Measurements from ENCODE around the gene SMIM43. TPM values are rescaled to one million over a fixed set of nuclear protein-coding genes. Genes with fewer than 3 reads are reported as not detected.

The SMIM43 gene
- total RNA-seq, 1 donor from 2014 or later = not detected

DNA sequence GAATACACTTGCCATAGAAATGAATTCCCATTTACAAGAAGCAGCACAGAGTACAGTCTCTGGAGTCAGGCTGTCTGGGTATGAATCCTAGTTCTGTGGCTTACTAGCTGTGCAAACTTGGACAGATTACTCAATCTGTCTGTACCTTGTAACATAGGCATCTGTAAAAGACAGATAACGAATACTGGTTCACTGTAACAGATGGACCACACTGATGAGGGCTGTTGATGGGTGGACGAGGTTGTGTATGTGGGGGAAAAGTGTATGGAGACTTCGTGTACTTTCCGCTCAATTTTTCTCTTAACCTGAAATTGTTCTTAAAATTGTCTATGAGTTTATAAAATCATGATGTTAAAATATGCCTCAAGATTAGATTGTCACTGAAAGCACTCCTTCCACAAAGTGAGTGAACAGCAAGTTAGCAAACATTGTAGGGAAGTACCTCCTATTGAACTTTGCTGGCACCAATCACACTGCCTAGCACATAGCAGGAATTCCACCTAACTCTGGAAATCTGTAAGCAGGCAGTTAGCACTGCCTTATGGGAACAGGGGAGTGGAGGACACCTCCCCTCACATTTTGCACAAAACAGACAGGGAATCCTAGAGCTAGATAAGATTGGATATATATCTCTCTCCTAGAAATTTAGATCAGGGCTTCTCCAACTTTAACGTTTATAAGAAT, 29.7 kb upstream of the SMIM43 start:
- Histone ChIP-seq H3K4me3 (no peak overlapping the region), H3K27ac (no peak overlapping the region), H3K36me3 (no peaks in the 10 kb centered on the region), H3K4me1 (no peaks in the 10 kb centered on the region), H3K27me3 (no peaks in the 10 kb centered on the region), H3K9me3 (no peaks in the 10 kb centered on the region)
- TF ChIP-seq, protein P1, sequence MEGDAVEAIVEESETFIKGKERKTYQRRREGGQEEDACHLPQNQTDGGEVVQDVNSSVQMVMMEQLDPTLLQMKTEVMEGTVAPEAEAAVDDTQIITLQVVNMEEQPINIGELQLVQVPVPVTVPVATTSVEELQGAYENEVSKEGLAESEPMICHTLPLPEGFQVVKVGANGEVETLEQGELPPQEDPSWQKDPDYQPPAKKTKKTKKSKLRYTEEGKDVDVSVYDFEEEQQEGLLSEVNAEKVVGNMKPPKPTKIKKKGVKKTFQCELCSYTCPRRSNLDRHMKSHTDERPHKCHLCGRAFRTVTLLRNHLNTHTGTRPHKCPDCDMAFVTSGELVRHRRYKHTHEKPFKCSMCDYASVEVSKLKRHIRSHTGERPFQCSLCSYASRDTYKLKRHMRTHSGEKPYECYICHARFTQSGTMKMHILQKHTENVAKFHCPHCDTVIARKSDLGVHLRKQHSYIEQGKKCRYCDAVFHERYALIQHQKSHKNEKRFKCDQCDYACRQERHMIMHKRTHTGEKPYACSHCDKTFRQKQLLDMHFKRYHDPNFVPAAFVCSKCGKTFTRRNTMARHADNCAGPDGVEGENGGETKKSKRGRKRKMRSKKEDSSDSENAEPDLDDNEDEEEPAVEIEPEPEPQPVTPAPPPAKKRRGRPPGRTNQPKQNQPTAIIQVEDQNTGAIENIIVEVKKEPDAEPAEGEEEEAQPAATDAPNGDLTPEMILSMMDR (IDR thresholded peaks at IDR 0.05) = no peak
- no peak for DNase-seq (ENCODE audit: low spot score in 2 of 2)
- intact Hi-C loops (cut with DNase I) = no loop called here

DNA sequence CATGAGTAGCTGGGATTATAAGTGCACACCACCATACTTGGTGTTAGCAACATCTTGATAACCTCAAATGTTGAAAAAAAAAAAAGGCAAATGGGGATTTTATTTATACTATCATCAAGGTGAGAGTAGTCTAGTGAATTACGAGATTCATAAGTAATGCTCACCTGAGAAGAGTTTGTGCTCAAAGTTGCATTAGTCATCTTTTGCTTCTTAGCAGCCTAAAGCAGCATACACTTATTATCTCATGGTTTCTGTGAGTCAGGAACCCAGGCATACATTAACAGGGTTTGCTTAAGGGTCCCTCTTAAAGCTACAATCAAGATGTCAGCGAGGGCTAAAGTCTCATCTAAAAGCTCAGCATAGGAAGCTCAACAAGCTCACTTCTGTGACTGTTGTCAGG, 28.0 kb upstream of the SMIM43 start:
- TF ChIP-seq, protein P1 (IDR thresholded peaks at IDR 0.05) = no peak
- intact Hi-C loops (cut with DNase I) = no loop called here
- Histone ChIP-seq H3K4me1 (no peaks in the 10 kb centered on the region), H3K27ac (no peak overlapping the region), H3K4me3 (no peak overlapping the region), H3K9me3 (no peaks in the 10 kb centered on the region), H3K27me3 (no peaks in the 10 kb centered on the region), H3K36me3 (no peaks in the 10 kb centered on the region)
- no peak for DNase-seq (ENCODE audit: low spot score in 2 of 2)

GRCh38 chr4:121791481-121791880, 26.5 kb upstream of the SMIM43 start:
- no peak overlapping the region for H3K4me3 ChIP-seq
- H3K27me3 ChIP-seq = no peaks in the 10 kb centered on the region
- H3K4me1 ChIP-seq = no peaks in the 10 kb centered on the region
- intact Hi-C loops (cut with DNase I) = no loop called here
- TF ChIP-seq, protein P1 (IDR thresholded peaks at IDR 0.05) = no peak
- no peaks in the 10 kb centered on the region for H3K9me3 ChIP-seq
- no peak for DNase-seq (ENCODE audit: low spot score in 2 of 2)
- H3K36me3 ChIP-seq = no peaks in the 10 kb centered on the region
- H3K27ac ChIP-seq = no peak overlapping the region

- H3K27me3 ChIP-seq = no peaks in the 10 kb centered on the region
- intact Hi-C loops (cut with DNase I) = no loop called here
Observed at GRCh38 chr4:121790976-121791375, 26.0 kb upstream of the SMIM43 start.

GRCh38 chr4:121789960-121790829, 25.2 kb upstream of the SMIM43 start:
- TF ChIP-seq, protein P1 (IDR thresholded peaks at IDR 0.05) = no peak
- no peak for DNase-seq (ENCODE audit: low spot score in 2 of 2)
- no peaks in the 10 kb centered on the region for H3K4me1 ChIP-seq
- H3K27me3 ChIP-seq = no peaks in the 10 kb centered on the region
- no peak overlapping the region for H3K27ac ChIP-seq
- H3K36me3 ChIP-seq = no peaks in the 10 kb centered on the region
- intact Hi-C loops (cut with DNase I) = no loop called here
- no peak overlapping the region for H3K4me3 ChIP-seq
- H3K9me3 ChIP-seq = no peaks in the 10 kb centered on the region

More at GRCh38 chr4:121790976-121791375, 26.0 kb upstream of the SMIM43 start:
- H3K9me3 ChIP-seq = no peaks in the 10 kb centered on the region
- no peak for DNase-seq (ENCODE audit: low spot score in 2 of 2)
- no peaks in the 10 kb centered on the region for H3K36me3 ChIP-seq
- TF ChIP-seq, protein P1 (IDR thresholded peaks at IDR 0.05) = no peak
- H3K4me3 ChIP-seq = no peak overlapping the region
- no peaks in the 10 kb centered on the region for H3K4me1 ChIP-seq
- no peak overlapping the region for H3K27ac ChIP-seq
